GM12865 (cell line): ENCODE data around the gene PTPRE.

Experiments
- DNase-seq: peaks from one replicate; pipeline ENCODE4 v3.0.0; 2010; ENCODE audit warnings: low read depth
- H3K4me3 ChIP-seq: 2 replicates; pipeline ENCODE4 v1.5.1; 2011; ENCODE audit warnings: mild to moderate bottlenecking, low read depth, low read length, control low read depth
- CTCF ChIP-seq: IDR thresholded peaks from 2 replicates; pipeline ENCODE4 v1.5.1; 2011; ENCODE audit warnings: low read length, control low read depth, low read depth, inconsistent platforms; ENCODE audit not compliant: insufficient read depth; ENCODE audit errors: missing control alignments

PTPRE gene

GRCh38 chr10:127896590-127896989 lies 10.3 kb upstream of the PTPRE start:
- no peak overlapping the region for H3K4me3 ChIP-seq
- no peak for TF ChIP-seq CTCF
- DNase-seq = no peak

GRCh38 chr10:127897177-127897576 lies 9.7 kb upstream of the PTPRE start:
- DNase-seq = no peak

DNA sequence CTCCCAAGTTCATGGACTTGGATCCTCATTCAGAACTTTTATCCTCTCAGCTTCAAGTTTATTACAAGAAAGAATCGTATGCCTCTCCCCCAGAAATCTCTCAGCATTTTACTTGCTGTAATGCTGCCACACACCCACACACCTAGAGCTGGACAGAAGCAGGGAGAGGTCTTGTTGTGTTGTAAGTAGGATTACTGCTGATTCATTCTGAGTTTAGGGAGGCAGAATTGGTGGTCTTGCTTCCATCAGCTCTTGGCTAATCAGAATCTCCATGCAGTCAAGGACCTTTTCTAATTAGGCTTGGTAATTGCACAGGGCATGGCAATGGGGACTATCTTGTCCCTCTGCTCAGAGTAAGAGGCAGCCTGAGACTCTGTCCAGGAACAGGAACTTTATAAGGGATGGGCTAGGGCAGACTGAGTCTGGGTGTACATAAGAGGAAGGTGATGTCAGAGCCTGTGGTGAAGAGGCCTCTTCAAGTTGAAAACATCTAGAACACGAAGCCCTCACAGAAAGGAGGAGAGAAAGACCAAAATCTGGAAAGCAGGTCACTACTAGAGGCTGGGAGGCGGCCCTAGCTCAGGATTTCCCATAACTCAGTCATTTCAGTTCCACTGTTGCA lies 7.0 kb upstream of the PTPRE start:
- H3K4me3 ChIP-seq = no peak overlapping the region
- no peak for DNase-seq
- TF ChIP-seq CTCF = no peak

More at GRCh38 chr10:127897177-127897576, 9.7 kb upstream of the PTPRE start:
- TF ChIP-seq CTCF = no peak
- H3K4me3 ChIP-seq = no peak overlapping the region

DNA sequence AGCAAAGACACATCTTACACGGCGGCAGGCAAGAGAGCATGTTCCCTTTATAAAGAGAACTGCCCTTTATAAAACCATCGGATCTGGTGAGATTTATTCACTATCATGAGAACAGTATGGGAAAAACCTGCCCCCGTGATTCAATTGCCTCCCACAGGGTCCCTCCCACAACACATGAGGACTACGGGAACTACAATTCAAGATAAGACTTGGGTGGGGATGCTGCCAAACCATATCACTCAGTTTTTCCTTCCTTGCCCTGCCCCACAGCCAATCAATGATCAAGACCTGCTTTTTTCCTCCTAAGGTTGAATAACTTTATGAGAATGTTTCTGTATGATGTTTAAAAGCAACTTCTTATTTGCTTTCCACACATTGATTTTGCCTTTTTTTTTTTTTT lies 3.1 kb upstream of the PTPRE start:
- TF ChIP-seq CTCF = no peak
- no peak for DNase-seq
- no peak overlapping the region for H3K4me3 ChIP-seq

DNA sequence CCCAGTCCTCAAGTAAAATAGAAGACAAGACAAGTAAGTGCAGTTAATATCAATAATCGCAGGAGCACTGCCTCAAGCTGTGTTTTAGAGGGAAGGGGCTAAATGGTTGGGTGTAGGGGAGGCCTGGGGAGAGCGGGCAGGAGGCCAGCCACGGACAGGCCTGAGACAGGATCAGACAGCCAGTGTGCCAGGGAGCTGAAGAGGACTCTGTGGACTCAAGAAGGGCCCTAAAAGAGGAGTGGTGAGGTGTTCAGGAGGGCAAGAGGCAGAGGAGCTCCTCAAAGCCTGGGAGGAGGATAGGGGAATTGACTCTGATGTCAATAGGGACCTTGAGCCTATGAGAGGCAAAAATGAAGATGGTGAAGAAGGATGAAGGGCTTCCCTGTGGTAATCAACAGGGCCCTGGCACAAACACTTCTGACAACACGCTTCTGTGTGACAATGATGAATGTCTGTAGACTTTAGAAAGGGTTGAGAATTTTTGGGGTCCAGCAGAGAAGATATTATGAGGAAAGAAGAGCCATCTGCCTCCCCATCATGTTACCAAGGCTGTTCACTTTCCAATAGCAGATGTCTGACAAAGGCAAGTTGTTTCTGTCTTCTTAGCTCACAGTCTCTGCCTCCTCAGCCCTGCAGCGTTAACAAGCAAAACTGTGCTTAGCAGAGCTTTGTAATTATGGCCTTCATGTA lies 2.4 kb upstream of the PTPRE start:
- no peak for TF ChIP-seq CTCF

GRCh38 chr10:127905001-127905847 lies 1.7 kb upstream of the PTPRE start:
- DNase-seq = no peak
- no peak overlapping the region for H3K4me3 ChIP-seq

More for the DNA sequence above, 2.4 kb upstream of the PTPRE start:
- H3K4me3 ChIP-seq = no peak overlapping the region
- DNase-seq = no peak

More at GRCh38 chr10:127905001-127905847, 1.7 kb upstream of the PTPRE start:
- TF ChIP-seq CTCF = no peak
